Activated naive CD8-positive, alpha-beta T cell treated with anti-CD3 and anti-CD28 coated beads, Interleukin-2, amount 50 U/mL, for 24 hours (primary cell): ENCODE measurements around the gene TMCO2.

Experiments used
- ATAC-seq: fragments of 150-1000 bp; cut with Tn5 transposase; one replicate; pipeline ENCODE4 v1.10.0; 2021
- DNase-seq: peaks from one replicate; pipeline ENCODE4 v3.0.0; 2021
- H3K27ac Mint-ChIP-seq: one replicate; pipeline ENCODE4 v1.8.0; 2021; ENCODE audit warnings: mild to moderate bottlenecking, mixed read lengths
- H3K27me3 Mint-ChIP-seq: one replicate; pipeline ENCODE4 v1.8.0; 2021; ENCODE audit warnings: mixed read lengths
- H3K36me3 Mint-ChIP-seq: one replicate; pipeline ENCODE4 v1.8.0; 2021; ENCODE audit warnings: low read depth, mixed read lengths
- H3K4me1 Mint-ChIP-seq: one replicate; pipeline ENCODE4 v1.8.0; 2021; ENCODE audit warnings: mixed read lengths
- H3K4me3 Mint-ChIP-seq: one replicate; pipeline ENCODE4 v1.8.0; 2021; ENCODE audit warnings: mild to moderate bottlenecking, moderate library complexity, mixed read lengths
- H3K9me3 Mint-ChIP-seq: one replicate; pipeline ENCODE4 v1.8.0; 2021; ENCODE audit warnings: mixed read lengths

The TMCO2 gene

DNA sequence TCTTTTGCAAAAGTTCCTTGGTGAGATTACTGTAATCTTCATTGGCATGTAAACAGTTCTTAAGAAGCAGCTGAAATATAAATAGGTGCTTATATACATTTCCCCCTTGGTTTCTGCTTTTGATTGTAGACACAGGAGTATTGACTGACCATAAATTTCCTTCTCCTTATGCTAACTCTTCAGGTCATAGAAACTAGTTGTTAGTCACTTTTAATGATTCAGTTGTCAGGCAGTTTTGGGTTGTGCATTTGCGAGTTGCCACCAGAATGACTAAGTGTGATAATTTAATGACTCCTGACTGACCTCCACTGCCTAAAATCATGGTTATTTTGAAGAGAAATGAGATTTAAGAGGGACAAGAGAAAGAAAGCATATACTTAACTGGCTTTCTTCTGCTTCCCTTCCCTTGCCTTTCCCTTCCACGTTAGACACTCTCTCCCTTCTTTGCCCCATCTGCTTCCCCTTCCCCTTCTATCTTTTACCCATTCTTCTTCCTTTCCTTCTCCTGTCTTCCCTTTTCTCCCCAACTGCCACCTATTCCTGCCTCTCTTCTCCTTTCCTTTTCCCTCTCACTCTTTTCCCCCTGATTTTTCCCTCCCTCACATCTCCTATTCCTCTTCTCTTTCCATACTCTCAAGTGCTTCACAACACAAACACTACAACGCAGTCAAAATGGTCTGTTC lies 22.6 kb downstream of the TMCO2 start:
- ATAC-seq (peak; percentile 95), DNase-seq (no peak)
- peaks cover 70% of the 10 kb centered on the region for H3K36me3 Mint-ChIP-seq
- H3K9me3 Mint-ChIP-seq, result no peaks in the 10 kb centered on the region
- peaks cover 38% of the 10 kb centered on the region for H3K4me1 Mint-ChIP-seq
- H3K4me3 Mint-ChIP-seq, result peak overlapping the region; percentile 27
- no peaks in the 10 kb centered on the region for H3K27me3 Mint-ChIP-seq
- peak overlapping the region; percentile 75 for H3K27ac Mint-ChIP-seq

DNA sequence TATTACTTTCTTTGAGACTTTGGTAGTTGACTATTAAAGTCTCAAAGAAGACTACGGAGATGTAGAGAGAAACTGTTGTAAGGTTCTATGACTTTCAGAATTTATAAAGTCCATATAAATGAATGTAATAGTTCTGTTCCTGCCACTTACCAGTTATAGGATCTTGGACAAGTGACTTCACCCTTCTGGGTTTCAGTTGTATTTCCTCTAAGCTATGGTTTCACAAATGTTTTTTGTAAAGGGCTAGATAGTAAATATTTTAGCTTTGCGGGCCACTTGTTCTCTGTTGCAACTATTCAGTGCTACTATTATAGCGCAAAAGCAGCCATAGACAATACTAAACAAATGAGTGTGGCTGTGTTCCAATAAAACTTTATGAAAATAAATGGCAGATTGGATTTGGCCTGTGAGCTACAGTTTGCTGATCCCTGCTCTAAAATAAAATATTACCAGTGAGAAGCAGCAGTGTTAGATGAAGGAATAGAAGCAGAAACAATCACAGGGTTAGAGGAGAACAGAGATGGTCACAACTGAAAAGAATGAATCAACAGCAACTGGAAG lies 25.0 kb downstream of the TMCO2 start:
- H3K4me3 Mint-ChIP-seq, result no peak overlapping the region
- H3K27me3 Mint-ChIP-seq, result no peaks in the 10 kb centered on the region
- no peak for DNase-seq
- no peak overlapping the region for H3K27ac Mint-ChIP-seq
- ATAC-seq, result no peak
- peaks cover 24% of the 10 kb centered on the region for H3K4me1 Mint-ChIP-seq
- H3K9me3 Mint-ChIP-seq, result no peaks in the 10 kb centered on the region
- peaks cover 63% of the 10 kb centered on the region for H3K36me3 Mint-ChIP-seq

DNA sequence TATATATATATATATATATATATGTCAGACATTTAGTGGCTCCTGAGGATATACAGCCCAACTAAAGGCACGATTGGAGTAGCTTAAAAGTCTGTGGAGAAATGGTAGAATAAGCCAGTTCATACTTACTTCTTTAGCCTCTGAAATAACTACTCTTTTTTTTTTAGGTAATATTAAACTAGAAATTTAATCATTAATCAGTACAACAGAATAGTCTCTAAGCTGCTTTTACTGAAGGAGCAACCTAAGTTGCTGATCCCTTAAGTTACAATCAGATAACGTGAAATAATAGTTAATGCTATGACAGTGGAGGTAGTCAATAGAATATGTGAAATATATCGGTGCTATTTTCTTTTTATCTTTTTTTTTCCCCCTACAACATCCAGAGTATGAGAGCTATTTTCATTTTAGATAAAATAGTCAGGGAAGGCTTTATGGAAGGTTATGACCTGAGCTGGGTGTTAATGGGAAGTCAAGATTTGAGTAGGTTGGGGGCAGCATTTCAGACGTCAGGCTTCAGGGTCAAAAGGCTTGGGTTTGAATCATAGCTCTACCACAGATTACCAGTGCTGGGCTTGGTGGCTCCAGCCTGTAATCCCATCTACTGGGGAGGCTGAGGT lies 25.9 kb downstream of the TMCO2 start:
- no peaks in the 10 kb centered on the region for H3K9me3 Mint-ChIP-seq
- peaks cover 23% of the 10 kb centered on the region for H3K4me1 Mint-ChIP-seq
- ATAC-seq (no peak), DNase-seq (no peak)
- H3K27ac Mint-ChIP-seq, result no peak overlapping the region
- H3K36me3 Mint-ChIP-seq, result peaks cover 58% of the 10 kb centered on the region
- H3K27me3 Mint-ChIP-seq, result no peaks in the 10 kb centered on the region
- no peak overlapping the region for H3K4me3 Mint-ChIP-seq

GRCh38 chr1:40274331-40274730 lies 26.6 kb downstream of the TMCO2 start:
- no peak overlapping the region for H3K27ac Mint-ChIP-seq

DNA sequence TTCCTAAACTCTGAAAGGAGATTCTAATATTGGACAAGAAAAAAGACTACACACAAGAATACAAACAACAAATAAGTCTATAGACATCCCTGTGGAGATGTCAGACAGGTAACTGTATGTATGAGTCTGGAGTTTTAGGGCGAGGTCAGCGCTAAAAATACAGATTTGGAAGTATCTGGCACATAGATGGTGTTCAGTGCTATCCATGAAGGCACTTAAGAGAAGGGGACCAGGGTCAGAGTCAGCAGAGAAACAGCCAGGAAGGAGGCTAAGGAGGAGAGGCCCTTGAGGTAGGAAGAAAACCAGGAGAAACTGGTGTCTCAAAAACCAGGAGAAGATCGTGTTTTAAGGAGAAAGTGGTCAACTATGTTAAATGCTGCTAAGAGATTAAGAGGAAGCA lies 28.4 kb downstream of the TMCO2 start:
- Mint-ChIP-seq H3K9me3 (no peaks in the 10 kb centered on the region), H3K4me1 (peaks cover 7% of the 10 kb centered on the region), H3K27ac (peak overlapping the region; percentile 33), H3K36me3 (peaks cover 55% of the 10 kb centered on the region), H3K27me3 (no peaks in the 10 kb centered on the region), H3K4me3 (no peak overlapping the region)
- DNase-seq (no peak), ATAC-seq (no peak)

More at GRCh38 chr1:40274331-40274730, 26.6 kb downstream of the TMCO2 start:
- Mint-ChIP-seq H3K4me3 (no peak overlapping the region), H3K9me3 (no peaks in the 10 kb centered on the region), H3K27me3 (no peaks in the 10 kb centered on the region), H3K4me1 (peaks cover 23% of the 10 kb centered on the region), H3K36me3 (peaks cover 61% of the 10 kb centered on the region)
- ATAC-seq (no peak), DNase-seq (no peak)

DNA sequence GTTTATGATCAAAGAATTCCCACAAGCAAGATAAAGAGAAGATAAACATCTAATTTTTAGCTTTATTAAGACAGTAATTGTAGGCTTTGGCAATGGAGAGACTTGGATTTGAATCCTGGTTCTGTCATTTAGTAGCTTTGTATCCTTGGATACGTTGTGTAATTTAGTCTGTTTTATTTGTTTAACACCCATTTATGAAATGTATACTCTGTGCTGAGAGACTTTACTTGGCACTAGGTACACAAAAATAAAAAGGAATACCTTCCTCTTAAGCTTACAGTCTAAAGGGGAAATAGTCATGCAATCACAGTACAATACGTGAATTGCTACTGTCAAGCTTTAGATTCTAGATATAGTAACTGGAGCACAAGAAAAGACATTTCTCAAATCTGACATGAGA lies 34.1 kb downstream of the TMCO2 start:
- no peaks in the 10 kb centered on the region for H3K9me3 Mint-ChIP-seq
- no peaks in the 10 kb centered on the region for H3K27me3 Mint-ChIP-seq
- no peak overlapping the region for H3K4me3 Mint-ChIP-seq
- no peak for DNase-seq
- no peaks in the 10 kb centered on the region for H3K4me1 Mint-ChIP-seq
- H3K36me3 Mint-ChIP-seq, result peaks cover 37% of the 10 kb centered on the region
- peak overlapping the region; percentile 59 for H3K27ac Mint-ChIP-seq
- ATAC-seq, result no peak

- no peak for ATAC-seq
- peak overlapping the region; percentile 23 for H3K27ac Mint-ChIP-seq
Measured at GRCh38 chr1:40291293-40291692, 43.6 kb downstream of the TMCO2 start.

DNA sequence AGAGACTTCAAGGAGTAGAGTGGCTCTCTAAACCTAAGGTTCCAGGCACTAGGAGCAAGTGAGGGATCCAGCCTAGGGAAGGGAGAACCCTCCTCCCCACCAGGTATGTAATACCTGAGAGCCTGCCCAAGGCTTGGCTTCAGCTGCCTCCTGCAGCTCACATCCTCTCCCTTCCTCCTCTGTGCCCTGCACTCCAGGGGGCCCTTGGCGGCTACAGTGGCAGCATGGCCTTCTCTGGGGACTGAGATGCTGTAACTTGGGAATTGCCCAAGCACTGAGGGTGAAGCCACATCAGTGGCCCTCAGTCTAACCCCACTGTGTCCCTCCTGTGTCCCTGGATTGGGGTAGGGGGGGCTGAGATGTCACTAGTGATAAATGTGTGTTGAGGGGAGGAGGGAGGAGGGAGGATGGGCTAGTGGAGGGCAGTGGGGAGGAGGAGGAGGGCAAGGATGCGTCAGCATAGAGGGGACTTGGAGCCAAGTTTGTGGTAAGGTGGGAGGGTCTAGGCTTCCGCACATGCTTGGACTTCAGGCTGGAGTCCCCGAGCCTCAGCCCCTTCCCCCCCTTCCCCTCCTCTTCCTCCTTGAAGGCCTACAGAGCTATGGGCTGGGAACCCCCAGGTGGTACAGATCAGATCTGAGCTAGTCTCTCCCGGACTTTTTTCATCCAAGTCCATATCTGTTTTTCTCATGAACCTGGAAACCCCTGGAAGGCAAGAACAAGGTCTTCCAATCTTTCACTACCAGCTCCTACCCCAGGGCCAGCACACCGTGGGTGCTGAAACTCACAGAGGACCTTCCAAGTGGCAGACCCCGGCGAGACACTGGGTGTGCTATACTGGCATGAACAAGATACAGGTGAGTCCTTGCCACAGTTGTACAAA lies 51.9 kb downstream of the TMCO2 start:
- DNase-seq, result no peak
- no peaks in the 10 kb centered on the region for H3K36me3 Mint-ChIP-seq
- H3K27ac Mint-ChIP-seq, result no peak overlapping the region
- no peaks in the 10 kb centered on the region for H3K4me1 Mint-ChIP-seq
- H3K9me3 Mint-ChIP-seq, result no peaks in the 10 kb centered on the region
- no peaks in the 10 kb centered on the region for H3K27me3 Mint-ChIP-seq
- ATAC-seq, result no peak
- H3K4me3 Mint-ChIP-seq, result no peak overlapping the region

More at GRCh38 chr1:40291293-40291692, 43.6 kb downstream of the TMCO2 start:
- no peak for DNase-seq
- Mint-ChIP-seq H3K36me3 (peaks cover 27% of the 10 kb centered on the region), H3K4me3 (no peak overlapping the region), H3K9me3 (no peaks in the 10 kb centered on the region), H3K27me3 (no peaks in the 10 kb centered on the region), H3K4me1 (peaks cover 3% of the 10 kb centered on the region)

- no peak for ATAC-seq
- Mint-ChIP-seq H3K27ac (no peak overlapping the region), H3K4me3 (no peak overlapping the region), H3K36me3 (no peaks in the 10 kb centered on the region), H3K27me3 (no peaks in the 10 kb centered on the region), H3K9me3 (no peaks in the 10 kb centered on the region), H3K4me1 (no peaks in the 10 kb centered on the region)
- DNase-seq, result no peak
Measured at GRCh38 chr1:40300249-40300567, 52.5 kb downstream of the TMCO2 start.

DNA sequence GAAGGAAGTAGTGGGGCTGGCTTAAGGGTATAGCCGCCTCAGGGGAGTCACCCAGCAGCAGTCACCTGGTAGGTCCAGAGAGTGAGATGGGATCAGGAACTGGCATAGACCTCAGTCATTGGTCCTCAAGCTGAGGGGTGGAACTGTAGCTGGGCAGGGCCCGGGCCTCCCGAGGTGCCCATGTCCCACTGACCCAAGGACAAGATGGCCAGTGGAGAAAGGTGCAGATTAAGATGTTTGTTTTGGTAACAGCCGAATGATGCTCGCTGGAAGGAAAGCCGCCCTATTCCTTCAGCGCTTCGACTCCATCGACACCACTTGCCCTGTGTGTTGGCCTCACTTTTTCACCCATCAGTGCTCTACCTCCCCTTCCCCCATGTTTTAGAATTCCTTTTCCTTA lies 52.9 kb downstream of the TMCO2 start:
- DNase-seq (no peak), ATAC-seq (no peak)
- no peaks in the 10 kb centered on the region for H3K36me3 Mint-ChIP-seq
- no peaks in the 10 kb centered on the region for H3K27me3 Mint-ChIP-seq
- no peaks in the 10 kb centered on the region for H3K9me3 Mint-ChIP-seq
- H3K4me3 Mint-ChIP-seq, result no peak overlapping the region
- no peaks in the 10 kb centered on the region for H3K4me1 Mint-ChIP-seq
- H3K27ac Mint-ChIP-seq, result no peak overlapping the region

DNA sequence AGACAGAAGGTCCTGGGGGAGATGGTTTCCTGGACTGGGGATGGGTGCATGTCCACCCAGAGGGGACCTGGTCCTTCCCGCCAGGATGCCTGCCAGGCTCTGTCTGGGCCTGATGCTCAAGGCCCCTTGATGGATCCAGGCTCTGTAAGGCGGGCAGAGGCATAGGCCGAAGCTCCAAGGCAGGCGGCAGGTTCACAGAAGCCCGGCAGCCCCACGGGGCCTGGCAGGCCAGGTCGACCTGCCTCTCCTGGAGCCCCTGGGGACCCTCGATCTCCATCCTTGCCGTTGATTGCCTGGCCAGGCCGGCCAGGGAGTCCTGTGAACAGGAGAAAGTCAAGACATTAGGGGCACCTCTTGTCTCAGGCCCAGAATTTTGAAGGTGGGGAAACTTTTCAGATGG lies 53.3 kb downstream of the TMCO2 start:
- H3K4me3 Mint-ChIP-seq, result no peak overlapping the region
- H3K4me1 Mint-ChIP-seq, result no peaks in the 10 kb centered on the region
- DNase-seq (no peak), ATAC-seq (no peak)
- no peaks in the 10 kb centered on the region for H3K9me3 Mint-ChIP-seq
- no peaks in the 10 kb centered on the region for H3K36me3 Mint-ChIP-seq
- H3K27me3 Mint-ChIP-seq, result no peaks in the 10 kb centered on the region
- H3K27ac Mint-ChIP-seq, result no peak overlapping the region
